Lung (tissue), 12 donors: ENCODE data around the gene AGMO. TPM values are rescaled to one million over a fixed set of nuclear protein-coding genes. Genes with fewer than 3 reads are reported as not detected.

Experiments
- ATAC-seq: fragments of 200-7000 bp; cut with Tn5 transposase; one replicate; pipeline ENCODE4 v1.9.1; 2020; ENCODE audit warnings: moderate number of reproducible peaks; ENCODE audit not compliant: insufficient read depth, low FRiP score
- DNase-seq, 3 donors: peaks; one replicate each; pipeline ENCODE4 v3.0.0-alpha.2; 2013 to 2017
- H3K27ac ChIP-seq, 2 donors: one replicate each; pipeline ENCODE4 v1.5.1; 2013; ENCODE audit warnings: mild to moderate bottlenecking in 2 of 2, moderate library complexity in 2 of 2, control low read depth in 1 of 2, inconsistent platforms in 1 of 2, low read depth in 1 of 2, low read length in 1 of 2
- H3K27me3 ChIP-seq, 3 donors: one replicate each; pipeline ENCODE4 v1.5.1; 2013; ENCODE audit warnings: low read length in 2 of 3; ENCODE audit not compliant: control insufficient read depth in 3 of 3, insufficient read depth in 3 of 3
- H3K36me3 ChIP-seq, 4 donors: one replicate each; pipeline ENCODE4 v1.5.1; 2013; ENCODE audit warnings: low read length in 4 of 4, mild to moderate bottlenecking in 1 of 4, moderate library complexity in 1 of 4; ENCODE audit not compliant: control insufficient read depth in 4 of 4, insufficient read depth in 4 of 4
- H3K4me1 ChIP-seq, 5 donors: one replicate each; pipeline ENCODE4 v1.5.1; 2013; ENCODE audit warnings: low read length in 5 of 5, mild to moderate bottlenecking in 2 of 5, moderate library complexity in 1 of 5; ENCODE audit not compliant: control insufficient read depth in 5 of 5, insufficient read depth in 5 of 5
- H3K4me3 ChIP-seq: one replicate; pipeline ENCODE4 v1.5.1; 2013; ENCODE audit warnings: mild to moderate bottlenecking, control low read depth, moderate library complexity
- H3K9ac ChIP-seq, 2 donors: one replicate each; pipeline ENCODE4 v1.5.1; 2013; ENCODE audit warnings: low read length in 2 of 2, control low read depth in 1 of 2; ENCODE audit not compliant: insufficient read depth in 1 of 2
- H3K9me3 ChIP-seq, 4 donors: one replicate each; pipeline ENCODE4 v1.5.1; 2013; ENCODE audit warnings: low read length in 3 of 4, mild to moderate bottlenecking in 1 of 4, moderate library complexity in 1 of 4; ENCODE audit not compliant: control insufficient read depth in 4 of 4, insufficient read depth in 3 of 4
- CTCF ChIP-seq: IDR thresholded peaks from 2 replicates; pipeline ENCODE4 v1.5.1; 2012; ENCODE audit warnings: mild to moderate bottlenecking; ENCODE audit errors: control extremely low read depth, extremely low read depth
- WGBS, 2 donors: extraction: QIAGEN DNeasy Blood & Tissue Kit; methylation state at CpG; one replicate each; pipeline ENCODE4 v1.1.7; 2013; 5-methylcytosine and 5-hydroxymethylcytosine counted together
- polyA plus RNA-seq, 2 donors: library from polyadenylated mRNA; stranded (reverse); fragments of 200-250 nt; gene quantifications; one replicate each; pipeline ENCODE4 v1.2.1, GENCODE V29; 2013
- total RNA-seq, 2 donors: library from RNA; depleted of rRNA in 1 of 2; stranded (reverse); fragments of >200 nt in 1 of 2; gene quantifications; one replicate each; pipeline ENCODE4 v1.2.1, GENCODE V29; 2014 to 2021
- donor health status: control.
- donor health status: control.
- donor health status: Bipolar disorder and iron deficiency.
- donor health status: healthy.
- donor health status: DM: yes; HTN: yes; CAD: no.

The AGMO gene
- total and polyA plus RNA-seq, 4 donors, result 0.03 to 0.74 (median 0.11) TPM

- 84 to 88% methylated on average over 3 of the region's 3 CpGs for whole genome bisulfite sequencing, 2 donors
- H3K4me3 ChIP-seq, result no peak overlapping the region
- H3K27ac ChIP-seq, result no peak overlapping the region
- H3K9ac ChIP-seq, result no peak overlapping the region
- no peaks in the 10 kb centered on the region for H3K36me3 ChIP-seq
- H3K4me1 ChIP-seq, result peaks cover 0 to 9% (median 0%) of the 10 kb centered on the region in 5 donors
- no peak for TF ChIP-seq CTCF
- ATAC-seq, result no peak
- no peaks in the 10 kb centered on the region for H3K27me3 ChIP-seq
- no peaks in the 10 kb centered on the region for H3K9me3 ChIP-seq
- no peak for DNase-seq
Measured at GRCh38 chr7:15476531-15476918, 85.3 kb downstream of the AGMO start.

DNA sequence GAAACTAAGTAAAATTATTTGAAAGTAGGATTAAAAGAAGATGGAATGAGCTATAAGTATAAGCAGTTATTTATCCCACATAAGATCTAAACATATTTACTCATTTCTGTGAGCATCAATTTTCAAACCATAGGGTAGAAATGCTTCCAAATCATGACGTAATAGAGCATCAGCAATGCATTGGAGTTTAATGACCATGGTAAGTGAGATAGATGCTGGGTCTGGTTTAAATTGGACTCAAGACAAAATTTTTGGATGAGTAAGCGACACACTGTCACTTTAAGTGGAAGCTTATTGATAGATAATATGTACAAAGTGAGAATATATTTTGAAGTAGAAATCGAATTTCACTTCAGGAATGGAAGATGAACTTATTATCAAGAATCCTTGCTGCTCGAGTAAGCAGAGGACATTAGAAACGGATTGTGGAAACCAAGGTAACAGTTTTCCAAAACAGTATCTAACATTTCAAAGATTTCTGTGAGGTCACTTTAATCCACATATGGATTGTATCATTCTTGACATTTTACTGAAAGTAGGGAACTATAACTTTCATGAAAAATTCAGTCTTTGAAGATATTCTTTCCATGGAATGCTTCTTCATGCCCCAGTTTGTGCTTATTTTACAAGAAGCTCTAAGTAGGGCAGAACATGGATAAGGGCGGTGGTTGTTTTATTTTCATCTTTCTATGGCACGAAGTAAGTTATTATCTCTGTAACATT is 85.8 kb downstream of the AGMO start:
- Histone ChIP-seq H3K27me3 (no peaks in the 10 kb centered on the region), H3K4me1 (peaks cover 0 to 7% (median 0%) of the 10 kb centered on the region in 5 donors), H3K9me3 (no peaks in the 10 kb centered on the region), H3K4me3 (no peak overlapping the region), H3K36me3 (no peaks in the 10 kb centered on the region), H3K9ac (no peak overlapping the region), H3K27ac (no peak overlapping the region)
- DNase-seq (no peak), ATAC-seq (no peak)
- WGBS, 2 donors, result 79 to 81% methylated on average over 7 of the region's 7 CpGs
- no peak for TF ChIP-seq CTCF

GRCh38 chr7:15471669-15471950 is 90.2 kb downstream of the AGMO start:
- DNase-seq, result no peak
- Histone ChIP-seq H3K4me1 (no peaks in the 10 kb centered on the region), H3K9ac (no peak overlapping the region), H3K9me3 (no peaks in the 10 kb centered on the region), H3K27me3 (no peaks in the 10 kb centered on the region), H3K27ac (no peak overlapping the region), H3K4me3 (no peak overlapping the region), H3K36me3 (no peaks in the 10 kb centered on the region)
- ATAC-seq, result no peak
- no peak for TF ChIP-seq CTCF
